ENCODE data around the gene SEPTIN1. TPM values are rescaled to one million over a fixed set of nuclear protein-coding genes. Genes with fewer than 3 reads are reported as not detected.

Gene SEPTIN1
- total RNA-seq, 4 donors from 2014 or later = 1.2 to 7.1 (median 2.7) TPM

DNA sequence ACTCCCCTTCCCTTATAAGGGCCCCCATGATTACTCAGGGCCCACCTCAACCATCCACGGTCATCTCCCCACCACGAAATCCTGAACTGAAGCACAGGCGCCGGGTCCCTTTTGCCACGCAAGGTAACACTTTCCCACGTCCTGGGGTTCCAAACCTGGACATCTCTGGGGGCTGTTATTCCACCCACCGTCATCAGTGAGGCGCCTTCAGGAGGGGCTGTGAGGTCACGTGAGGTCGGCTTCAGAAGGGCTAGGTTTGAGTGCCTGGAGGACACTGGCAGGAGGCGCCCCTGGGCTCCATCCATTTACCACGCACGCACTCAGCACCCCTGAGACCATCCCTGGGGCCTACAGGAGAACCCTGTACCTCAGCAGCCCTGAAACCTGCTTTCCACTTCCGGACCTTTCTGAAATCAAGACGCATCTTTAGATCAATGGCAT is 31.3 kb downstream of the SEPTIN1 start:
- H3K9me3 ChIP-seq = no peaks in the 10 kb centered on the region
- peak overlapping the region; percentile 63 to 98 (median 86) for H3K27ac ChIP-seq
- TF ChIP-seq, protein P1, sequence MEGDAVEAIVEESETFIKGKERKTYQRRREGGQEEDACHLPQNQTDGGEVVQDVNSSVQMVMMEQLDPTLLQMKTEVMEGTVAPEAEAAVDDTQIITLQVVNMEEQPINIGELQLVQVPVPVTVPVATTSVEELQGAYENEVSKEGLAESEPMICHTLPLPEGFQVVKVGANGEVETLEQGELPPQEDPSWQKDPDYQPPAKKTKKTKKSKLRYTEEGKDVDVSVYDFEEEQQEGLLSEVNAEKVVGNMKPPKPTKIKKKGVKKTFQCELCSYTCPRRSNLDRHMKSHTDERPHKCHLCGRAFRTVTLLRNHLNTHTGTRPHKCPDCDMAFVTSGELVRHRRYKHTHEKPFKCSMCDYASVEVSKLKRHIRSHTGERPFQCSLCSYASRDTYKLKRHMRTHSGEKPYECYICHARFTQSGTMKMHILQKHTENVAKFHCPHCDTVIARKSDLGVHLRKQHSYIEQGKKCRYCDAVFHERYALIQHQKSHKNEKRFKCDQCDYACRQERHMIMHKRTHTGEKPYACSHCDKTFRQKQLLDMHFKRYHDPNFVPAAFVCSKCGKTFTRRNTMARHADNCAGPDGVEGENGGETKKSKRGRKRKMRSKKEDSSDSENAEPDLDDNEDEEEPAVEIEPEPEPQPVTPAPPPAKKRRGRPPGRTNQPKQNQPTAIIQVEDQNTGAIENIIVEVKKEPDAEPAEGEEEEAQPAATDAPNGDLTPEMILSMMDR (IDR thresholded peaks at IDR 0.05) = no peak
- no peak for TF ChIP-seq POLR2A (IDR thresholded peaks at IDR 0.05)
- intact Hi-C loops (cut with DNase I) = no loop called here
- H3K27me3 ChIP-seq = no peaks in the 10 kb centered on the region
- peaks cover 29 to 47% (median 35%) of the 10 kb centered on the region in 3 donors for H3K4me1 ChIP-seq
- H3K4me3 ChIP-seq = no peak overlapping the region
- WGBS, 2 donors = 92 to 93% methylated on average over 3 to 10 of the region's 15 CpGs
- H3K36me3 ChIP-seq = peaks cover 10 to 40% (median 12%) of the 10 kb centered on the region in 3 donors
- DNase-seq = no peak

DNA sequence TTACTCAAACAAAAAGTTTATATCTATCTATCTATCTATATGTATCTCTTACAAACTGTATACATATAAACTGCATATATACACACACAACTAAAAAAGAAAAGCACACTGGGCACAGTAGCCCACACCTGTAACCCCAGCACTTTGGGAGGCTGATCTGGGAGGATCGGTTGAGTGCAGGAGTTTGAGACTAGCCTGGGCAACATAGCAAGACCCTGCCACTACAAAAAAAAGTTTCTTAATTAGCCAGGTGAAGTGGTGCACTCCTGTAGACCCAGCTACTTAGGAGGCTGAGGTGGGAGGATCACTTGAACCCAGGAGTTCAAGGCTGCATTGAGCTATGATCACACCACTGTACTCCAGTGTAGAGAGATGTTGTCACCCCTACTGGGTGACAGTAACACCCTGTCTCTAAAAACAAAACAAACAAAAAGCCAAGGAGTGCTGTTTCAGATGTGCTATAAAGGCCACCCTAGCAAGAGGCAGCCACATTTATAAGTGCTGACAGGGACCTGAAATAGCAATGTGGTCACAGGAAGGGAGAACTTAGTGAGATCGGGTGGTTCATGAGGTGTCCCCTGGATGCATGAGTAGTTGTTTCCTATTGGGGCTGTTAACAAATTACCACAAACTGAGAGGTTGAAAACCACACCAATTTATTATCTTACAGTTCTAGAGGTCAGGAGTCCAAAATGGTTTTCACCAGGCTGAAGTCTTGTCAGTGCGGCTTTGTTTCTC is 32.1 kb downstream of the SEPTIN1 start:
- Histone ChIP-seq H3K27ac (no peak overlapping the region), H3K36me3 (peaks cover 10 to 40% (median 12%) of the 10 kb centered on the region in 3 donors), H3K27me3 (no peaks in the 10 kb centered on the region), H3K9me3 (no peaks in the 10 kb centered on the region), H3K4me3 (no peak overlapping the region), H3K4me1 (peaks cover 24 to 40% (median 31%) of the 10 kb centered on the region in 3 donors)
- intact Hi-C loops (cut with DNase I) = no loop called here
- TF ChIP-seq, protein P1 (IDR thresholded peaks at IDR 0.05) = no peak
- no peak for TF ChIP-seq POLR2A (IDR thresholded peaks at IDR 0.05)
- DNase-seq = no peak
- WGBS, 2 donors = 80 to 84% methylated on average over 3 of the region's 3 CpGs

DNA sequence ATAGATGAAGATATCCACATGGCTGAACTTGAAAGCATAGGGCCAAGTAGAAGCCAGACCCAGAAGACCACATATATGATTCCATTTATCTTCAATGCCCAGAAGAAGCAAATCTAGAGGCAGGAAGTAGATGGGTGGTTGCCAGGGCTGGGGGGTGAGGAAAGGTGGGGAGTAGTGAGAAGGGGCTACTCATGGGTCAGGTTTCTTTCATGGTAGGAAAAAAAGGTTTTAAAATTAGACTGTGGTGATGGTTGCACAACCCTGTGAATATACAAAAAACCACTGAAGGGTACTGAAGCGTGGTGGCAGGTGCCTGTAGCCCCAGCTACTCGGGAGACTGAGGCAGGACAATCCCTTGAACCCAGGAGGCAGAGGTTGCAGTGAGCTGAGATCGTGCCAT is 32.7 kb downstream of the SEPTIN1 start:
- Histone ChIP-seq H3K27me3 (no peaks in the 10 kb centered on the region), H3K27ac (no peak overlapping the region), H3K36me3 (peaks cover 10 to 40% (median 12%) of the 10 kb centered on the region in 3 donors), H3K4me1 (peaks cover 24 to 40% (median 31%) of the 10 kb centered on the region in 3 donors), H3K4me3 (no peak overlapping the region), H3K9me3 (no peaks in the 10 kb centered on the region)
- TF ChIP-seq POLR2A (IDR thresholded peaks at IDR 0.05) = no peak
- TF ChIP-seq, protein P1 (IDR thresholded peaks at IDR 0.05) = no peak
- 65 to 67% methylated on average over 3 of the region's 3 CpGs for WGBS, 2 donors
- intact Hi-C loops (cut with DNase I) = no loop called here
- DNase-seq = no peak

DNA sequence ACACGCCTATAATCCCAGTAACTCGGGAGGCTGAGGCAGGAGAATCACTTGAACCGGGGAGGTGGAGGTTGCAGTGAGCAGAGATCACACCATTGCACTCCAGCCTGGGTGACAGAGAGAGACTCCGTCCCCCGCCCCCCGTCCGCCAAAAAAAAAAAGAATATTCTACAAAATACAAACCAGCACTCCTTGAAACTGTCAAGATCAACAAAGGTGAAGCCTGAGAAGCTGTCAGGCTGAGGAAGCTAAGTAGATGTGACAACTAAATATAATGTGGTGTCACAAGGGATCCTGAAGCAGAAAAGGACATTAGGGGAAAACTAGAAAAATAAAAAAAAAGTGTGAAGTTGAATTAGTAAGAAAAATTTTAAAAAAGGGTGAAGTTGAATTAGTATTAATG is 33.4 kb downstream of the SEPTIN1 start:
- H3K27me3 ChIP-seq = no peaks in the 10 kb centered on the region
- DNase-seq = no peak
- H3K9me3 ChIP-seq = no peaks in the 10 kb centered on the region
- no peak for TF ChIP-seq POLR2A (IDR thresholded peaks at IDR 0.05)
- TF ChIP-seq, protein P1 (IDR thresholded peaks at IDR 0.05) = no peak
- peaks cover 10 to 40% (median 12%) of the 10 kb centered on the region in 3 donors for H3K36me3 ChIP-seq
- H3K27ac ChIP-seq = no peak overlapping the region
- no peak overlapping the region for H3K4me3 ChIP-seq
- intact Hi-C loops (cut with DNase I) = no loop called here
- WGBS, 2 donors = 88 to 98% methylated on average over 7 of the region's 7 CpGs
- H3K4me1 ChIP-seq = peaks cover 21 to 32% (median 26%) of the 10 kb centered on the region in 3 donors

DNA sequence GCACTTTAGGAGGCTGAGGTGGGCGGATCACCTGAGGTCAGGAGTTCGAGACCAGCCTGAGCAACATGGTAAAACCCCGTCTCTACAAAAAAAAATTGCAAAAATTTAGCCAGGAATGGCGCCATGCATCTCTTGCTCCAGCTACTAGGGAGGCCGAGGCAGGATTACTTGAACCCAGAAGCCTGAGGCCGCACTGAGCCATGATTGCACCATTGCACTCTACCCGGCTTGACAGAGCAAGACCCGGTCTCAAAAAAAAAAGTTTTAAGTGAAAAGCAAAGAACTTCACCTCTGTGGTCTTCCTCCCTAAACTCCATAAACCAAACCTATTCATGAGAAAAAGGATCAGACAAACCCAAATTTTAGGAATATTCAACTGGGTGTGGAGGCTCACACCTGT is 34.2 kb downstream of the SEPTIN1 start:
- DNase-seq = no peak
- Histone ChIP-seq H3K4me3 (no peak overlapping the region), H3K4me1 (peaks cover 13 to 24% (median 18%) of the 10 kb centered on the region in 3 donors), H3K36me3 (peaks cover 10 to 32% (median 12%) of the 10 kb centered on the region in 3 donors), H3K27ac (no peak overlapping the region), H3K9me3 (no peaks in the 10 kb centered on the region), H3K27me3 (no peaks in the 10 kb centered on the region)
- WGBS, 2 donors = 93 to 98% methylated on average over 6 of the region's 8 CpGs
- intact Hi-C loops (cut with DNase I) = no loop called here
- TF ChIP-seq POLR2A (IDR thresholded peaks at IDR 0.05) = no peak
- TF ChIP-seq, protein P1 (IDR thresholded peaks at IDR 0.05) = no peak

Measured in esophagus squamous epithelium (tissue), 5 donors.